OCI-LY7 (cell line): ENCODE data around the gene UBE2M.

Experiments used
- CTCF ChIP-seq: fragments of 200-600 bp; sonication (generic); conservative IDR thresholded peaks from 2 replicates; pipeline ENCODE4 v1.5.1; 2014; ENCODE audit warnings: mild to moderate bottlenecking, antibody characterized with exemption, low read length, moderate library complexity, mixed read lengths
- EZH2phosphoT487 ChIP-seq: fragments of 200-600 bp; sonication (generic); IDR thresholded peaks from 2 replicates; pipeline ENCODE4 v1.6.1; 2018; ENCODE audit warnings: low read depth, borderline replicate concordance, mild to moderate bottlenecking, mixed run types, antibody characterized with exemption, low read length, moderate library complexity, mixed read lengths

DNA sequence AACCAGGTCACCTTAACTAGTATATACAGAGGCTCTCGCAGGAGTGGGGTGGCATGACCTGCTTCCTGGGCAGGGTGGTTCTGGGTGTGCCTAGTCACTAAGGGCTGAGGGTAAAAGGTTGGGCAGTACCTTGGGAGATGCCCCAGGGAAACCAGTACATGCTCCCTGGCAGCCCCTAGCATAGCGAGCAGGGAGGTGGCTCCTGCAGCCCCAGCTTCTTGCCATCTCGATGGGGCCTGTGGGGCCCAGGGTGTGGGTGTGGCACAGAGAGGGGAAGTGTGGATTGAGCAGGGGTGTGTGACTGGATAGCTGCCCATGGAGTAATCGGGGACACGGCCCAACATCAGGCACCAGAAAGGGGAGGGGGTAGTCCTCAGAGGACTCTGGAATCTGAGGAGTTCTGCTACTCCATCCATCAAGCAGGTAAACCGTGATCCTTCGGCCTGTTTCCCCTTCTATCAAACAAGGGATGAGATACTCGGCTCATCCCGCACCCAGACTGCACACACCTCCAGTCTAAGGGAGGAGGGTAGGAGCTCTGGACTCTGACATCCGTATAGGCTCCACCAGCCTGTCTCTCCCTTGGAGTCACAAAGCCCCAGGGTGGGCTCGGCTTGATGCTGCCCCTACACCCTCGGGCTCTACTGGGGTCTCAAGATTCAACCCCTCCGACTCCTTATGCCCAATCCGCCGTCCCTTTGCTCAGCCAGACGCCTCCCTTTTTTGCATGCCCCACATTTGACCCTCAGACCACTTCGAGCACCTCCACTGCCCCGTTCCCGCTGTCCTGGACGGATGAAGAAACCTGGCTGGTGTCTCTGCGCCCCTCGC, 39.9 kb downstream of the UBE2M start:
- no peak; the same call in 1 of the 2 replicates for TF ChIP-seq CTCF
- no peak for TF ChIP-seq EZH2phosphoT487
